Fibroblast of skin of right quadriceps (primary cell): ENCODE data around the gene CNN3.

Source experiments
- DNase-seq: peaks from one replicate; pipeline ENCODE4 v3.0.0-alpha.2; 2013

CNN3 gene

GRCh38 chr1:94854458-94855306, 72.2 kb downstream of the CNN3 start:
- peak; percentile 86 for DNase-seq

- peak; percentile 13 for DNase-seq
These were observed 74.1 kb downstream of the CNN3 start for GRCh38 chr1:94852788-94853187.

- no peak for DNase-seq
These were observed 75.3 kb downstream of the CNN3 start for GRCh38 chr1:94851571-94851970.
